Upper lobe of left lung (tissue), 6 donors: ENCODE measurements around the gene GABRB1. TPM values are rescaled to one million over a fixed set of nuclear protein-coding genes. Genes with fewer than 3 reads are reported as not detected.

Experiments used
- ATAC-seq, 2 donors: fragments of 200-7000 bp; cut with Tn5 transposase; one replicate each; pipeline ENCODE4 v1.9.1; 2022; ENCODE audit warnings: mild to moderate bottlenecking in 2 of 2, moderate library complexity in 2 of 2; ENCODE audit not compliant: low FRiP score in 2 of 2
- DNase-seq, 2 donors: peaks; one replicate each; pipeline ENCODE4 v3.0.0-alpha.2; 2019 to 2020
- H3K27ac ChIP-seq, 4 donors: fragments of 200-600 bp; sonication (generic); one replicate each; pipeline ENCODE4 v1.5.1; 2016 to 2019
- H3K27me3 ChIP-seq, 4 donors: fragments of 200-600 bp; sonication (generic); one replicate each; pipeline ENCODE4 v1.5.1; 2017 to 2019
- H3K36me3 ChIP-seq, 4 donors: fragments of 200-600 bp; sonication (generic); one replicate each; pipeline ENCODE4 v1.5.1; 2016 to 2019
- H3K4me1 ChIP-seq, 4 donors: fragments of 200-600 bp; sonication (generic); one replicate each; pipeline ENCODE4 v1.5.1; 2018 to 2019
- H3K4me3 ChIP-seq, 4 donors: fragments of 200-600 bp; sonication (generic); one replicate each; pipeline ENCODE4 v1.5.1; 2017 to 2019; ENCODE audit warnings: mild to moderate bottlenecking in 2 of 4, moderate library complexity in 1 of 4
- H3K9me3 ChIP-seq, 4 donors: fragments of 200-600 bp; sonication (generic); one replicate each; pipeline ENCODE4 v1.5.1; 2018 to 2019
- EP300 ChIP-seq, 4 donors: sonication (generic); formaldehyde crosslinking; IDR thresholded peaks; one replicate each; pipeline ENCODE4 v1.5.1; 2017; ENCODE audit warnings: antibody characterized with exemption in 4 of 4, control low read depth in 2 of 4
- POLR2A ChIP-seq, 4 donors: fragments of 450-650 bp; IDR thresholded peaks; one replicate each; pipeline ENCODE4 v1.5.1; 2016 to 2017; ENCODE audit warnings: antibody characterized with exemption in 4 of 4, mild to moderate bottlenecking in 2 of 4
- POLR2AphosphoS5 ChIP-seq, 2 donors: sonication (generic); formaldehyde crosslinking; IDR thresholded peaks; one replicate each; pipeline ENCODE4 v1.5.1; 2017; ENCODE audit warnings: antibody characterized with exemption in 2 of 2
- WGBS, 2 donors: methylation state at CpG; one replicate each; pipeline ENCODE4 v1.1.5; 2017 to 2018; 5-methylcytosine and 5-hydroxymethylcytosine counted together
- total RNA-seq, 6 donors: library from RNA; depleted of rRNA in 4 of 6; stranded (reverse); fragments of >200 nt in 4 of 6; gene quantifications; one replicate each; pipeline versions ENCODE4 v1.1.0 to v1.2.1, GENCODE V29; 2016 to 2021
- TF ChIP-seq, protein P1 (sequence below), 6 experiments: fragments of 450-650 bp in 4 of 6; fragments of 200-600 bp in 2 of 6; sonication (generic) in 2 of 6; IDR thresholded peaks; one replicate each; pipeline ENCODE4 v1.5.1; 2016 to 2019; ENCODE audit warnings: antibody characterized with exemption in 6 of 6
- donor health status: DM: no; HTN: no; CAD: no; lungs with moderate emphysema.
- donor health status: DM: no; HTN: yes; CAD: no; lungs with severe emphysema.

Gene GABRB1
- total RNA-seq, 6 donors from 2014 or later: not detected

DNA sequence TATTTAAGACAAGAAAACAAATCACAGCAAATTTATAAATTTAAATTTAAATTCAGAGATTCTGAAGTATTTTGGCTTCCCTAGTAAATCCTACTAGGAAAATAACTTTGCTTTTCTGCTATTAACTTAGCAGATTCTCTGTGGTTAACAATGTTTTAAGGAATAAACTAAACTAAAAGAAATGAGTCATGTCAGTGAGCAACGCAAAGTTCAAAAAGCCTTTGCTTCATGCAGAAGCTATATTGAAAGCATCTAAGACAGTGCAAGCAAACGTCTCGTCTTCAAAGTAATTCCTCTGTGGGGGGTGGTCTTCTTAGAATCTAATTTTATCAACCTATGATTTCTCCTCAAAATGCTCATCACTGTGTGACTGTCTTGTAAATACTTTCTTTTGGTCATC lies 30.1 kb downstream of the GABRB1 start:
- Histone ChIP-seq H3K27me3 (no peaks in the 10 kb centered on the region), H3K4me1 (no peaks in the 10 kb centered on the region), H3K9me3 (no peaks in the 10 kb centered on the region), H3K36me3 (no peaks in the 10 kb centered on the region), H3K27ac (no peak overlapping the region), H3K4me3 (no peak overlapping the region)
- no peak for ATAC-seq
- no peak for DNase-seq
- TF ChIP-seq POLR2AphosphoS5 (IDR thresholded peaks at IDR 0.05): no peak
- no peak for TF ChIP-seq POLR2A (IDR thresholded peaks at IDR 0.05)
- TF ChIP-seq EP300 (IDR thresholded peaks at IDR 0.05): no peak
- TF ChIP-seq, protein P1, sequence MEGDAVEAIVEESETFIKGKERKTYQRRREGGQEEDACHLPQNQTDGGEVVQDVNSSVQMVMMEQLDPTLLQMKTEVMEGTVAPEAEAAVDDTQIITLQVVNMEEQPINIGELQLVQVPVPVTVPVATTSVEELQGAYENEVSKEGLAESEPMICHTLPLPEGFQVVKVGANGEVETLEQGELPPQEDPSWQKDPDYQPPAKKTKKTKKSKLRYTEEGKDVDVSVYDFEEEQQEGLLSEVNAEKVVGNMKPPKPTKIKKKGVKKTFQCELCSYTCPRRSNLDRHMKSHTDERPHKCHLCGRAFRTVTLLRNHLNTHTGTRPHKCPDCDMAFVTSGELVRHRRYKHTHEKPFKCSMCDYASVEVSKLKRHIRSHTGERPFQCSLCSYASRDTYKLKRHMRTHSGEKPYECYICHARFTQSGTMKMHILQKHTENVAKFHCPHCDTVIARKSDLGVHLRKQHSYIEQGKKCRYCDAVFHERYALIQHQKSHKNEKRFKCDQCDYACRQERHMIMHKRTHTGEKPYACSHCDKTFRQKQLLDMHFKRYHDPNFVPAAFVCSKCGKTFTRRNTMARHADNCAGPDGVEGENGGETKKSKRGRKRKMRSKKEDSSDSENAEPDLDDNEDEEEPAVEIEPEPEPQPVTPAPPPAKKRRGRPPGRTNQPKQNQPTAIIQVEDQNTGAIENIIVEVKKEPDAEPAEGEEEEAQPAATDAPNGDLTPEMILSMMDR (IDR thresholded peaks at IDR 0.05): no peak
- 71 to 74% methylated on average over 3 of the region's 3 CpGs for WGBS, 2 donors

DNA sequence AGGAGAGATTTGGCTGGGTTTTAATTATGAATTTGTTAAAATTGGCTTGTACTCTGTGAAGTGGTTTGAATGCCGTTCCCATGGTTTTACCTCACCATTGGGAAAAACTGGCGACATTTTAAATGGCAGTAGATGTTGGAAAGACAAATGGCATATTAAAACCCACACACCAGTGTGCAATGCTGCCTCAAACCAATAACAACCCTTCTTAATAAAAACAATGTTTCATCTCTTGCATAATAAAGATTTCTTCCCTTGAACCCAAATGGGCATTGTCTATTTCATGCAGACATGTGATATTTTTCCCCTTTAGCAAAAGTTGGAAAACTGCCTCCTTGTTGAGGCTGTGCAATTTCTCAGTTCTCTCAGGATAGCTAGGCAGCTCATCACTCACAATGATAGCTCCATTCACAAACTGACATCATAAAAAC lies 33.7 kb downstream of the GABRB1 start:
- DNase-seq (no peak), ATAC-seq (no peak)
- no peaks in the 10 kb centered on the region for H3K27me3 ChIP-seq
- TF ChIP-seq EP300 (IDR thresholded peaks at IDR 0.05) (no peak), POLR2AphosphoS5 (IDR thresholded peaks at IDR 0.05) (no peak), POLR2A (IDR thresholded peaks at IDR 0.05) (no peak)
- TF ChIP-seq, protein P1 (IDR thresholded peaks at IDR 0.05): no peak
- no peaks in the 10 kb centered on the region for H3K4me1 ChIP-seq
- H3K27ac ChIP-seq: no peak overlapping the region
- H3K36me3 ChIP-seq: no peaks in the 10 kb centered on the region
- H3K4me3 ChIP-seq: no peak overlapping the region
- 79 to 84% methylated on average over 2 of the region's 2 CpGs for WGBS, 2 donors
- H3K9me3 ChIP-seq: no peaks in the 10 kb centered on the region

DNA sequence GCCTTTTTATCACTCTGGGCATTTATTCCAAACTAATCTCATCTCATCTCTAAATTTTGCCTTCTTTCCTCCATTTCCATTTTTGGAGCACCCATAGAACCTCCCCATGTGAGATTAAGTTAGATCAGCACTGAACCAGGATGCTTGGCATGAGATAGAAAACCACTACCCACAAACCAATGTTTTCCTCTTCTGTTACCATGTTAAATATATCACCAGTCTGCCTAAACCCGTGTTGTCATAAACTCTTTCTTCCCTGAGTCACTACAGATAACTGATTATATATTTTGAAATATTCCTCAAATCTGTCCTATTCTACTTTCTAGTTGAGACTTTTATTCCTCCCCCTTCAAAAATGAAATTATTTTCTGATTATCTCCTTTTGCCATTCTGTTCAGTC lies 37.6 kb downstream of the GABRB1 start:
- DNase-seq (no peak), ATAC-seq (no peak)
- no peaks in the 10 kb centered on the region for H3K27me3 ChIP-seq
- no peaks in the 10 kb centered on the region for H3K9me3 ChIP-seq
- H3K27ac ChIP-seq: no peak overlapping the region
- no peak for TF ChIP-seq POLR2AphosphoS5 (IDR thresholded peaks at IDR 0.05)
- no peak for TF ChIP-seq EP300 (IDR thresholded peaks at IDR 0.05)
- TF ChIP-seq POLR2A (IDR thresholded peaks at IDR 0.05): no peak
- TF ChIP-seq, protein P1 (IDR thresholded peaks at IDR 0.05): no peak
- H3K4me1 ChIP-seq: no peaks in the 10 kb centered on the region
- H3K4me3 ChIP-seq: no peak overlapping the region
- 57 to 58% methylated on average over 1 of the region's 1 CpG for WGBS, 2 donors
- H3K36me3 ChIP-seq: no peaks in the 10 kb centered on the region

- Histone ChIP-seq H3K9me3 (no peaks in the 10 kb centered on the region), H3K27ac (no peak overlapping the region), H3K27me3 (no peaks in the 10 kb centered on the region), H3K36me3 (no peaks in the 10 kb centered on the region), H3K4me1 (no peaks in the 10 kb centered on the region), H3K4me3 (no peak overlapping the region)
- DNase-seq: no peak
- TF ChIP-seq, protein P1 (IDR thresholded peaks at IDR 0.05): no peak
- TF ChIP-seq POLR2AphosphoS5 (IDR thresholded peaks at IDR 0.05) (no peak), POLR2A (IDR thresholded peaks at IDR 0.05) (no peak), EP300 (IDR thresholded peaks at IDR 0.05) (no peak)
- 10 to 30% methylated on average over 1 of the region's 1 CpG for WGBS, 2 donors
- ATAC-seq: no peak
Measured at GRCh38 chr4:47071901-47072341, 40.6 kb downstream of the GABRB1 start.

DNA sequence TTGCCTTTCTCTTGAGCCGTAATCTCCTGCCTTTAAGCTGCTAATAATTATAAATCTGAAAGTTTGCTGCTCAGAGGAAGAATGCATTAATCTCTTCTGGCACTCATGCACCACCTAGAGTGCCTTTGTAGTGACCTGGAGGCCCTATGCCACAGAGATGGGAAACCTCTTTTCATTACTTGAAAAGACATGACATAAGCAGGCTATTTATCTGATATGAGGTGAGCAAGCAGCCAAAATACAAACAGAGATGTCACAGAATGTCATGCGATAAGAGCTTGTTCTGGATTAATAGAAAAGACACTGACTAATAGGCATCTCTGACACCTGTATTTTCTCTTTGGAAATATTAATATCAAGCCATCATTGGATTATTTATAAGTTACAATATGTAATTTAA lies 42.3 kb downstream of the GABRB1 start:
- H3K4me1 ChIP-seq: no peaks in the 10 kb centered on the region
- H3K9me3 ChIP-seq: no peaks in the 10 kb centered on the region
- DNase-seq: no peak
- TF ChIP-seq POLR2A (IDR thresholded peaks at IDR 0.05): no peak
- TF ChIP-seq, protein P1 (IDR thresholded peaks at IDR 0.05): no peak
- H3K27me3 ChIP-seq: no peaks in the 10 kb centered on the region
- whole genome bisulfite sequencing, 2 donors: 88 to 94% methylated on average over 2 of the region's 2 CpGs
- H3K27ac ChIP-seq: no peak overlapping the region
- no peak for ATAC-seq
- H3K36me3 ChIP-seq: no peaks in the 10 kb centered on the region
- H3K4me3 ChIP-seq: no peak overlapping the region
